Mesendoderm (in vitro differentiated cells): ENCODE measurements around the gene TCAIM.

Experiments
- DNase-seq: peaks from one replicate; pipeline ENCODE4 v3.0.0; 2013
- H2AK5ac ChIP-seq: 2 replicates; pipeline ENCODE4 v1.6.1; 2013; ENCODE audit warnings: low read length, inconsistent platforms
- H2BK120ac ChIP-seq: 2 replicates; pipeline ENCODE4 v1.6.1; 2013; ENCODE audit warnings: low read depth, mild to moderate bottlenecking, low read length, moderate library complexity, mixed read lengths
- H2BK15ac ChIP-seq: replicated peaks from 2 replicates; pipeline ENCODE4 v1.6.1; 2013; ENCODE audit warnings: low read depth, mild to moderate bottlenecking, moderate library complexity
- H2BK5ac ChIP-seq: 2 replicates; pipeline ENCODE4 v1.6.1; 2013; ENCODE audit warnings: low read length, inconsistent platforms
- H3K18ac ChIP-seq: 2 replicates; pipeline ENCODE4 v1.6.1; 2013; ENCODE audit warnings: mild to moderate bottlenecking, low read length, mixed read lengths
- H3K23ac ChIP-seq: one replicate; pipeline ENCODE4 v1.6.1; 2013; ENCODE audit warnings: low read length
- H3K27ac ChIP-seq: 2 replicates; pipeline ENCODE4 v1.5.1; 2013; ENCODE audit warnings: low read depth, mild to moderate bottlenecking, inconsistent platforms, low read length, moderate library complexity
- H3K27me3 ChIP-seq: 2 replicates; pipeline ENCODE4 v1.6.1; 2013; ENCODE audit warnings: low read length, control low read depth, mild to moderate bottlenecking, inconsistent platforms; ENCODE audit not compliant: insufficient read depth, poor library complexity
- H3K36me3 ChIP-seq: 2 replicates; pipeline ENCODE4 v1.6.1; 2013; ENCODE audit warnings: low read length, inconsistent platforms; ENCODE audit not compliant: control insufficient read depth, insufficient read depth
- H3K4ac ChIP-seq: one replicate; pipeline ENCODE4 v1.6.1; 2013; ENCODE audit warnings: low read depth, mild to moderate bottlenecking, low read length, moderate library complexity
- H3K4me1 ChIP-seq: 2 replicates; pipeline ENCODE4 v1.6.1; 2013; ENCODE audit warnings: low read depth, low read length, inconsistent platforms; ENCODE audit not compliant: control insufficient read depth
- H3K4me2 ChIP-seq: 2 replicates; pipeline ENCODE4 v1.6.1; 2013; ENCODE audit warnings: low read length
- H3K4me3 ChIP-seq: 2 replicates; pipeline ENCODE4 v1.5.1; 2013; ENCODE audit warnings: mild to moderate bottlenecking, low read length
- H3K56ac ChIP-seq: one replicate; pipeline ENCODE4 v1.6.1; 2013; ENCODE audit warnings: low read length
- H3K79me1 ChIP-seq: 2 replicates; pipeline ENCODE4 v1.6.1; 2013; ENCODE audit warnings: low read length, inconsistent platforms
- H3K79me2 ChIP-seq: 2 replicates; pipeline ENCODE4 v1.6.1; 2013; ENCODE audit warnings: mild to moderate bottlenecking, low read length; ENCODE audit not compliant: control insufficient read depth, insufficient read depth
- H3K9ac ChIP-seq: 2 replicates; pipeline ENCODE4 v1.6.1; 2013; ENCODE audit warnings: low read length, inconsistent platforms
- H4K5ac ChIP-seq: one replicate; pipeline ENCODE4 v1.6.1; 2013; ENCODE audit warnings: low read length
- H4K8ac ChIP-seq: one replicate; pipeline ENCODE4 v1.6.1; 2013; ENCODE audit warnings: low read depth, mild to moderate bottlenecking, control low read depth, low read length, moderate library complexity
- WGBS: extraction: QIAGEN DNeasy Blood & Tissue Kit; methylation state at CpG from one replicate; pipeline ENCODE4 v1.1.7; 2013; ENCODE audit warnings: low lambda C conversion rate, missing lambda C conversion rate; ENCODE audit not compliant: insufficient coverage; ENCODE audit errors: extremely low coverage; 5-methylcytosine and 5-hydroxymethylcytosine counted together

The TCAIM gene

GRCh38 chr3:44442596-44443309 lies 104.2 kb downstream of the TCAIM start:
- Histone ChIP-seq H3K9ac (no peak overlapping the region), H4K5ac (no peak overlapping the region), H3K18ac (no peak overlapping the region), H2BK5ac (no peak overlapping the region), H3K4ac (no peak overlapping the region), H3K36me3 (peaks cover 7% of the 10 kb centered on the region), H3K56ac (no peak overlapping the region), H3K23ac (no peak overlapping the region), H3K27ac (no peak overlapping the region), H3K27me3 (no peaks in the 10 kb centered on the region), H3K79me1 (no peaks in the 10 kb centered on the region), H2AK5ac (no peak overlapping the region), H3K4me1 (no peaks in the 10 kb centered on the region), H3K4me2 (no peak overlapping the region), H3K4me3 (no peak overlapping the region), H2BK15ac (no peak overlapping the region), H2BK120ac (no peak overlapping the region), H4K8ac (no peak overlapping the region), H3K79me2 (no peaks in the 10 kb centered on the region)
- no peak for DNase-seq
- no CpG with 5 or more reads among the region's 2 CpGs for WGBS

GRCh38 chr3:44444437-44444836 lies 105.9 kb downstream of the TCAIM start:
- no CpG with 5 or more reads among the region's 2 CpGs for WGBS
- Histone ChIP-seq H3K23ac (no peak overlapping the region), H3K56ac (no peak overlapping the region), H2AK5ac (no peak overlapping the region), H3K27ac (no peak overlapping the region), H3K4me2 (no peak overlapping the region), H3K4me3 (no peak overlapping the region), H2BK120ac (no peak overlapping the region), H3K18ac (no peak overlapping the region), H4K5ac (no peak overlapping the region), H3K79me2 (no peaks in the 10 kb centered on the region), H3K4me1 (no peaks in the 10 kb centered on the region), H4K8ac (no peak overlapping the region), H2BK15ac (no peak overlapping the region), H3K27me3 (no peaks in the 10 kb centered on the region), H3K36me3 (peaks cover 14% of the 10 kb centered on the region), H3K79me1 (no peaks in the 10 kb centered on the region), H3K9ac (no peak overlapping the region), H2BK5ac (no peak overlapping the region), H3K4ac (no peak overlapping the region)
- DNase-seq, result no peak

GRCh38 chr3:44444896-44445691 lies 106.5 kb downstream of the TCAIM start:
- DNase-seq, result no peak
- Histone ChIP-seq H2AK5ac (no peak overlapping the region), H4K8ac (no peak overlapping the region), H2BK5ac (no peak overlapping the region), H3K79me1 (no peaks in the 10 kb centered on the region), H3K4ac (no peak overlapping the region), H3K4me2 (no peak overlapping the region), H3K4me3 (no peak overlapping the region), H2BK120ac (no peak overlapping the region), H3K79me2 (no peaks in the 10 kb centered on the region), H3K18ac (no peak overlapping the region), H3K36me3 (peaks cover 14% of the 10 kb centered on the region), H3K23ac (no peak overlapping the region), H3K27me3 (no peaks in the 10 kb centered on the region), H3K9ac (no peak overlapping the region), H3K4me1 (no peaks in the 10 kb centered on the region), H3K56ac (no peak overlapping the region), H2BK15ac (no peak overlapping the region), H4K5ac (no peak overlapping the region), H3K27ac (no peak overlapping the region)
- WGBS, result no CpG with 5 or more reads among the region's 7 CpGs

GRCh38 chr3:44445786-44446185 lies 107.2 kb downstream of the TCAIM start:
- H3K79me1 ChIP-seq, result no peaks in the 10 kb centered on the region
- no peak overlapping the region for H4K5ac ChIP-seq
- H2AK5ac ChIP-seq, result no peak overlapping the region
- H3K18ac ChIP-seq, result no peak overlapping the region
- no peak overlapping the region for H3K56ac ChIP-seq
- H2BK120ac ChIP-seq, result no peak overlapping the region
- no peak overlapping the region for H3K23ac ChIP-seq
- DNase-seq, result no peak
- peaks cover 17% of the 10 kb centered on the region for H3K36me3 ChIP-seq
- H2BK5ac ChIP-seq, result no peak overlapping the region
- H3K4ac ChIP-seq, result no peak overlapping the region
- no peak overlapping the region for H3K4me2 ChIP-seq
- H3K9ac ChIP-seq, result no peak overlapping the region
- no peak overlapping the region for H3K4me3 ChIP-seq
- H3K4me1 ChIP-seq, result no peaks in the 10 kb centered on the region
- no peak overlapping the region for H3K27ac ChIP-seq
- H4K8ac ChIP-seq, result no peak overlapping the region
- whole genome bisulfite sequencing, result no CpG with 5 or more reads among the region's 5 CpGs
- H2BK15ac ChIP-seq, result no peak overlapping the region
- H3K79me2 ChIP-seq, result no peaks in the 10 kb centered on the region
- no peaks in the 10 kb centered on the region for H3K27me3 ChIP-seq

GRCh38 chr3:44446929-44447328 lies 108.4 kb downstream of the TCAIM start:
- H3K23ac ChIP-seq, result no peak overlapping the region
- no peak overlapping the region for H3K27ac ChIP-seq
- no peak overlapping the region for H2BK120ac ChIP-seq
- H3K79me1 ChIP-seq, result no peaks in the 10 kb centered on the region
- H3K4me2 ChIP-seq, result no peak overlapping the region
- H3K4me3 ChIP-seq, result no peak overlapping the region
- H2BK5ac ChIP-seq, result no peak overlapping the region
- no peaks in the 10 kb centered on the region for H3K79me2 ChIP-seq
- H2AK5ac ChIP-seq, result no peak overlapping the region
- no peak overlapping the region for H3K4ac ChIP-seq
- H3K18ac ChIP-seq, result no peak overlapping the region
- H3K56ac ChIP-seq, result no peak overlapping the region
- no peak overlapping the region for H4K8ac ChIP-seq
- WGBS, result no CpG with 5 or more reads among the region's 5 CpGs
- H2BK15ac ChIP-seq, result no peak overlapping the region
- H4K5ac ChIP-seq, result no peak overlapping the region
- DNase-seq, result no peak
- no peaks in the 10 kb centered on the region for H3K27me3 ChIP-seq
- H3K4me1 ChIP-seq, result no peaks in the 10 kb centered on the region
- H3K36me3 ChIP-seq, result peaks cover 17% of the 10 kb centered on the region
- no peak overlapping the region for H3K9ac ChIP-seq
